Activated CD8-positive, alpha-beta memory T cell treated with anti-CD3 and anti-CD28 coated beads, Interleukin-2, amount 50 U/mL, for 48 hours (primary cell): ENCODE results near the gene FOXK2.

Experiments used
- DNase-seq: peaks from one replicate; pipeline ENCODE4 v3.0.0-alpha.2; 2020

Gene FOXK2

DNA sequence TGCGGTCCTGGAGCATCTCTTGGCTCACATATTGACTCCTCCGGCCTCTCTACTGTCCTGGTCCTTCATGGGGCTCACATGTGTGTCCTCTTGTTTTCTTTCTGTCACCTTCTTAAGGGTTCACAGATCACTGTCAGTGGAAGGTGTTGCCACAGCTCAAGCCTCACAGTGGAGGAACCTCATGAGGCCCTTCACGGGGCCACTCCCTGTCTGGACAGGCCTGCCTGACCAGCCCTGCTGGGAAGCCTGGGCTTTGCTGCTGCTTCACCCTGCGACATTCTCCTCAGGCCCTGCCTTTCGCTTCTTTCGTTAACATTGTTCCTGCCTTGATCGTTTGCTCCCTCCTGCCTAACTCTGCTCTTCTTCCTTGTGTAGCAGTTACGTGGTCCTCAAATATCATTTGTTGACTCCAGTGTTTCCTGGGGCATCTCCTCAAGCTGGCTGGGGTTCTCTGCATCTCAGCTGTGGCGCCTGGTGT is 72.8 kb downstream of the FOXK2 start:
- DNase-seq, result no peak

DNA sequence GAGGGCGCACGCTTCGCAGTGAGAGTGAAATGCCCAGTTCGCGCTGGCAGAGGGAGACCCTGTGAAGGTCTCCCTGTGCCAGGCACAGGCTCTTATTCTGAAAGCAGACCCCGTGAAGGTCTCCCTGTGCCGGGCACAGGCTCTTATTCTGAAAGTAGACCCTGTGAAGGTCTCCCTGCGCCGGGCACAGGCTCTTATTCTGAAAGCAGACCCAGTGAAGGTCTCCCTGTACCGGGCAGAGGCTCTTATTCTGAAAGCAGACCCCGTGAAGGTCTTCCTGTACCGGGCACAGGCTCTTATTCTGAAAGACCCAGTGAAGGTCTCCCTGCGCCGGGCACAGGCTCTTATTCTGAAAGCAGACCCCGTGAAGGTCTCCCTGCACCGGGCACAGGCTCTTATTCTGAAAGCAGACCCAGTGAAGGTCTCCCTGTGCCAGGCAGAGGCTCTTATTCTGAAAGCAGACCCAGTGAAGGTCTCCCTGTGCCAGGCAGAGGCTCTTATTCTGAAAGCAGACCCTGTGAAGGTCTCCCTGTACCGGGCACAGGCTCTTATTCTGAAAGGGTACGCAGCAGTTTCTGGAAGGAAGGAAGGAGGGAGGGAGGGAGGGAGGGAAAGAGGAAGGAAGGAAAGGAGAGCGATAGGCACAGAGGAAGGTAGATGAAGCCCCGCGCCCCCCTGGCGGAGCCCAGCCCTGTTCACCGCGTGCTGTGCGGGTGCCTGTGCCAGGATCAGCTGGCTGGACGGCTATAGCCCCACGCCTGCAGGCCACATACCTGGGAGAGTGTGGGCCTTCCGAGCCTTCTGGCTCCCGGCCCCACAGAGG is 73.4 kb downstream of the FOXK2 start:
- peak; percentile 71 for DNase-seq

DNA sequence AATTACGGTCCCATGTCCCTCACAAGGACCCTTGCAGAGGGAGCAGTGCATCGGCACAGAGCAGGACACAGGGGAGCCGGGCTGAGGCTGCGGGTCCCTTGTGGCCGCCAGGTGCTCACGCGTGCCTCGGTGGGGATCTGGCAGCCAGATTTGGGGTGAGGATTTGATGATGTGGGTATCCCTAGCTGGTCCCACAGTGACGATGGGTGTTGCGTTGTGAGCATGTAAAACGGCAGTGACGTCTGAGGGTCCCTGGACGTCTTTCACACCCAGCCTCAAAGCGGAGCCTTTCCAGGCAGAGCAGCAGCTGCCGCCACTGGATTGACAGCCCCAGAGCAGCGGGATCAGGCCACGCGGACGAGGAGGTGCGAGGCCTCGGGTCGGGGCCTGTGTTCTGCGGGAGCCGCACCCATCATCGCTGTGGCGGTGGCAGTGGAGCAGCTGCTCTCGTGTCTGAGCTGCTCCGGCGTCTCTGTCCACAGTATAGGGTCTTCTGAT is 74.1 kb downstream of the FOXK2 start:
- no peak for DNase-seq

DNA sequence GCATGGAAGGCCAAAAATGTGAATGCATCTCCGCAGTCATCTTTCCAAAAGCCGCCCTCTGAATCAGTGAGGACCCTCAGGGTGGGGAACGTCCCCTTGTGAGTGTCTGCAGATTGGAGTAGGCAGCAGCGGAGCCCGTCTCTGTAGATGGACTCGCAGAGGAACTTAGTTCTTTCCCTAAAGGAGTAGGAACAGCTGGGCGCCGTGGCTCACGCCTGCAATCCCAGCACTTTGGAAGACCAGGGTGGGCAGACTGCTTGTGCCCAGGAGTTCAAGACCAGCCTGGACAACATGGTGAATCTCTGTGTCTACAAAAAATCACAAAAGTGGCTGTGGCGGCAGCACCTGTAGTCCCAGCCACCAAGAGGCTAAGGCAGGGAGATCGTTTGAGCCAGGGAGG is 75.0 kb downstream of the FOXK2 start:
- no peak for DNase-seq

DNA sequence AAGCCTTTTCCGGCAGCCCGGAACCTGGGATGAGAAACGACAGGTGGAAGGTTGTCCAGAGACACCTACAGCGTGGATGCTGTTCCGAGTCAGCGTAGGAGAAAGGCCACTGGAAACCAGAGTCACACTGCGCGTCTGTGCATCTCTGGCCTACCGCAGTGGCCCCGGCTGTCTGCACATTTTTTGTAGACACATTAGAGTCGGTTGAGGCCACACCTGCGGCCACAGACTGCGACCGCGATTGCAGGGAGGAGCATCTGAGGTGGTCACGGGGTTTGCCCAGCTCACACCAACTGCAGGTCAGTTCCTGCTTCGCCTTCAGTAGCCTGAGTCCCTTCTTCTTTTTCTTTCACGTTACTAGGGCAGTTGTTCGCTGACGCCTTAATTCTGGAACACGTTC is 76.4 kb downstream of the FOXK2 start:
- DNase-seq, result no peak

DNA sequence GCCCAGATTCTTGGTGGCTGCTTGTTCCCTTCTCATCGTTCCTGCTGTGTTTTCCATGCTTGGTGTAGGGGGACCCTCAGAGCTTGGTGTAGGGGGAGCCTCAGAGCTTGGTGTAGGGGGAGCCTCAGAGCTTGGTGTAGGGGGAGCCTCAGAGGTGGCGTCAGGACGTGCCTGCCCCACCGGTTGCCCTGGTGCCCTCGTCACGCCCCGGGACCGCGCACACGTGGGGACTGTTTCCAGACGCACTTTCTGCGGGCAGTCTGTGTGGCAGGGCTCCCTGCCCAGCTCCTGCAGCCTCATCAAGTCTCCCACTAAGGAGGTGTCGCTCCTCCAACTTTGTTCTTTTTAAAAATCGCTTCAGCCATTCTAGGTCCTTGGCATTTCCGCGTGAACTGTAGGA is 76.8 kb downstream of the FOXK2 start:
- no peak for DNase-seq

DNA sequence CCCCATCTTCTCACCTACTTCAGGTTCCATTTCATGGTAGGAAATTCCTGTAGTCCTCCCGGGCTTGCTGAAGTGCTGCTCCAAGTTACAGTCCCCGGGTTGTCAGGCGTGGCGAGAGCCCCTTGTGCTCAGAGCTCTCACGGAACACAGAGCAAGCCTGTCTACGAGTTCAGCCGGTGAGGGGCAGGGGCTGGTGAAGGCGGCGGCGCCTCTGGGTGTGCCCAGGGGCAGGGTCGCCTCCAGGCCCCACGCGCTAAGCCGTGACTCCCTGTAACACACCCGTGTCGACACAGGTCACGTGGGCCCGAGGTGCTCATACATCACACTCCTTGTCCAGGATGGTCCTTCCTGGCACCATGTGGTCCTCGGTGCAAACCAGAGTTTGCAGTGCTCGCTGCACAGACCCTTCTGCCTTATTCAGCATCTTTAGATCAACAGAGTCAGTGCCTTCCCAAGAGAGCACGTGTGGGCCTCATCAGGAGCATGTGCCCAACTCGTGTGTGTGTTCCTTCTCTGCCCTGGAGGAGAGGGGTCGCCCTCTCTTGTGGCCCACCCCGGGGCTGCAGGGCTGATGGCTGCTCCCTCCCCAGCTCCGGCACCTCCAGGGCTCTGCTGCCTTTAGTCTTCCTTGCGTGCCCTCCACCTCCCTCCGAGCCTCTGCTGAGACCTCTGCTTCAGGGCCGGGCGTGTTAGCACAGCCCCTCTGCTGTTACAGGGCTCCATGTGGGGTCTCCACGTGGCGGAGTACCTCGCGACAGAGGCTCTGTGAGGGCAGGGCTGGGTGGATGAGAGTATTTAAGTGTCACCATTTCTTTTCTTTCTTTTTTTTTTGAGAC is 77.5 kb downstream of the FOXK2 start:
- DNase-seq, result no peak

DNA sequence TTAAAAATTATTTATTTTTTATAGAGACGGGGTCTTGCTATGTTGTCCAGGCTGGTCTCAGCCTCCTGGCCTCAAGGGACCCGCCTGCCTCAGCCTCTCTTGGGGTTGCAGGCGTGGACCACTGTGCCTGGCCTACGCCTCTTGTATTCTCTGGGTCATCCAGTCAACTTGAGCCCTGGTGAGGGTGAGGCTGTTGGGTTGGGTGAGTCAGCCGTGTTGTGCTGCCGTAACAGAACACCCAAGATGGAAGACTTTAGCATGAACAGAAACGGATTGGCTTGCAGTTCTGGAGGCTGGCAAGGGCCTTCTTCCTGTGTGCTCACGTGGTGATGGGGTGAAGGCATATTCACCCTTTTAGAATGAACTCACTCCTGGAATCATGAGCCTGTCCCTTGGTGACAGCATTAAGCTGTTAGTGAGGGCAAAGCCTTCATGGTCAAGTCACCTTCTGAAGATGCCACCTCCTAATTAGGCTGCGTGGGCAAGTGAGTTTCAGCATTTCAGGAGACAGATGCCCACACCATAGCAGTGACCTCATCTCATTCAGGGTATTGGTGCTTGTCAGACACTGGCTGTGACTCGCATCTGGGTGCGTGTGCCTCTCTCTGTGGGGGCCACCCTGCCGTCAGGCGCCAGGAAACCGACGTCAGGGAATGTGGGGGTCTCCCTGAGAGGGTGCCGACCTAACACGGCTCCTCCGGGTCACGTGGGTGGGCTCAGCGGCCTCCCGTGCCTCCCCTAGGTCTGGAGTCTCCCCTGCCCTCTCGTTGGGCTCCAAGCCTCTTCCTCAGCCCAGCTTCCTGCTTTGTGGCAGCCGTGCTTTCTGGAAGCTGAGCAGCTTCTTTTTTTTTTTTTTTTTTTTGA is 79.0 kb downstream of the FOXK2 start:
- DNase-seq, result no peak

DNA sequence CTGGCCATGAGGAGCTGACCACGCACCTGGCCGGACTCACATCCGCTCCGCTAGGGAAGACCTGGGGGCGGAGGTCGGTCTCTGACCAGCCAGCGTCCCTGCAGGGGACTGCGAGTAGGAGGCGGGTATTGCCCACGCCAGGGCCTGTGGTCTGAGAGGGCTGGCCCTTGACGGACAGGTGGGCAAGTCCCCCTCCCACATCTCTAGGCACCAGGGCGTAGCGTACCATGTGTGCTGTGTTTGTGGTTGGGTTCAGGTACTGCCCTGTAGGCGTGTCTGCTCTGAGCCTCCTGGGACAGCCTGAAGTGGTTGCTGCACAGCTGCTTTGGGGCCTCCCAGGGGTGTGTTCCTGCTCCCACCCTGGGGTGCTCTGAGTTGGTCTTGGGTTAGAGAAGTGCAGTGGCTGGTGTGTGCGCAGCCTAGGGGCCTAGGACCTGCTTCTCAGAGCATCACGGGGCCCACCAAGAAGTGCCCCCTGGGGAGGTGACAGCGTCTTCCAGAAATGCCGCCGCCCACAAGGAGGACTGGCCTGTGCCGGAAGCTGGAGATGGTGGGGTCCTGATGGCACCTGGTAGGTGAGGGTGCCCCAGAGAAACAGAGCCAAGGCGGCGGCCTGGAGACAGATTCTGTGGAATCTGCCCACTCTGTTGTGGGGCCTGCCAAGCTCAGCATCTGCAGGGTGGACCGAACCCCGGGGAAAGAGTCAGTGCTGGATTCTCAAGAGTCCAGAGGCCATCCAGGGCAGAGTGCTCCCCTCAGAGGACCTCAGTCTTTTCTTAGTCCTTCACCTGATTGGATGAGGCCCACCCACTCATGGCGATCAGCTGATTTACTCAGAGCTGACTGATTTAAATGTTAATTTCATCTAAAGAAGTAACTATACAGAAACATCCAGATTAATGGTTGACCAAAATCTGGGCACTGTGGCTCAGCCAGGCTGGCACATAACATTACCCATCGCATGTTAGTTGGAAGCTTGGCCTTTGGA is 80.4 kb downstream of the FOXK2 start:
- DNase-seq, result no peak

DNA sequence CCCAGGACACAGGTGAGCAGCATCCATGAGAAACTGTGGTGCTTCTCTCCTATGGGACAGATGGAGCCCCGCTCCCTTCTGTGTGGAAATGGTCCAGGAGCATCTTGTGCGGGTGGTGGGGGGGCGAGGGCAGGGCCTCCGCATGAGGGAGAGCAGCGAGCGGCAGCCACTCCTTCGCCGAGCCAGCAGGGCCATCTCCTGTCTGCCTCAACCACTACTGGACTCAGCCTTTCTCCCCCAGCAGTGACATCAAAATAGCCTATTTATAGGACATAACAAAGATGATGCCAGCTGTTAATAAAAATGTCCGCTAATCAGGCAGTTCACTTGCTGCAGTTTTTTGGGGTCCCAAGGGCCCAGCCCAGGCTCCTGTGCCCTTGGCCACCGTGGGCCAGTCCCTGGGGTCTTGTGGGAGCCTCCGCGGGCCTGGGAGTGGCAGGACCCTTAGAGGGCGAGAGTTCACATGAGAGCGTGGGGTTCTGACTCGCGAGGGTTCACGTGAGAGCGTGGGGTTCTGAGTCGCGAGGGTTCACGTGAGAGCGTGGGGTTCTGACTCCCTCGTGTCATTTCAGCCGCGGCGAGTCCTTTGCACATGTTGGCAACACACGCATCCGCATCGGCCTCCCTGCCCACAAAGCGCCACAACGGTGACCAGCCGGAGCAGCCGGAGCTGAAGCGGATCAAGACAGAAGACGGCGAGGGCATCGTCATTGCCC is 81.4 kb downstream of the FOXK2 start:
- no peak for DNase-seq

DNA sequence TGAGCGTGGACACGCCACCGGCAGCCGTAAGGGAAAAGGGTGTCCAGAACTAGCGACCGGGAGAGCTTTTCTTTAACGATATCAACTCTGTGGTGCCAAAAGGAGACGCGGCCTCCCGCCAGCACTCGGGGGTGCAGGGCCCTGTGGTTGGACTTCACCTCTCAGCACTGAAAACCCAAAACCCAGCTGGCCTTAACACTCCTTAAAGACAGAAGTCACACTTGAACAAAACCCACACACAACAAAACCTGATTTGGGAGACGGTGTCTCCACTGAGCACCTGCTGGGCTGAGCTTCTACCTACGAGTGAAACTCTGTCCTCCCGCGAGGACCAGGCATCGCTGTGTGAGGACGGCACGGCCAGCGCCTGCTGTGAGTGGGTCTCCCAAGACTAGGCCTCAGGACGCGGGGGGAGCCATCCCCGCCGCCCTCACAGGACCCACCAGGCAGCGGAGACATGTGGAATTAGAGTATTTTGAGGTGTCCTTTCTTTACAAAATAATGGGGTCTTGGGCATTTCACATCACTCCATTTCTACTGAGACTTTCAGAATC is 82.0 kb downstream of the FOXK2 start:
- no peak for DNase-seq

DNA sequence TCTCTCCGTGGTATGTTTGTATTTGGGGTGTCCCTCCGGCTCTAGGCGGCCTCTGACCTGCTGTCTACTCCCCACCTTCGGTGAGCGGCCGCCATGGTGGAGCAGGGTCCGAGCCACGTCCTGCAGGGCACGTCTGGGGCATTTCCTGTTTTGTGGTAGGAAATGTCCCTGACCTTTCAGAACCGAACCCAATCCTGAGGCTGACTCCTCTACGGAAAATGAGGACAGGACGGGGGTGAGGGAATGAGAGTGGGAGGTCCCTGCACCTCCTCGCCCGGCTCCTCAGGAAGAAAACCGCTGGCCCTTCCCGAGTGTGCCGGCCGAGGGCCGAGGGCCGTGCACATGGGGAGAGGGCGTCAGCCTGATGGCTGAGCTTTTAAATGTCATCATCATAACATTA is 83.0 kb downstream of the FOXK2 start:
- no peak for DNase-seq

DNA sequence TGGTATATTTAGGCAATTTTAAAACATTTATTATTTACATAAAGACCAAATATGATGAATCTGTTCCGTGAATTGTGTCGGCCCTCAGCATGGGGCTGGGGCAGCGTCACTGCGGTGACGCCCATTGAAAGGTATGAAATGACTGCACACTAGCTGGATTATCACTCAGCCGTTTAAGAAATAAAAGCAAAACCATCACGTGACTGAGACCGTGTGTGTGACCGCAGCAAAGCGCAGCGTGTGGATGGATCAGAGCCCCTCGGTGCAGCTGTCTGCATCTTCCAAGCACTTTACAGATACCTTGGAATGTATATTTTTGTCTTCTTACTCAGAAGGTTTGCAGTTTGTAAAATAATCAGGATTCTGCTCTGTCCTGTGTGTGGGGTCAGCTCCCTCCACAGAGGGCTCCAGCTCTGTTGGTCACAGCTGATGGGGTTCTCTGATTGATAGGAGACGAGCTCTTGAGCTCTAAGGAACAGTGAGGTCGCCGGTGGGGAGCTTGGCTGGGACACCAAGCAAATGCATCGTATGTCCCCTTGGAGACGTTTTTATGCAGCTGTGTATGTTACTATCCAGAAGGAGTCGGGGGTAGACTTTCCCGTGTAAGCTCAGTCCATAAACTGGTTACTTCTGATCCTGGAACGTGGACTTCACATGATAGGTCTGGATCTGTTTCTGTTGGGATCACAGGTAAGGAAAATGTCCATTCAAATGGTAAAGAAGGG is 83.6 kb downstream of the FOXK2 start:
- no peak for DNase-seq

DNA sequence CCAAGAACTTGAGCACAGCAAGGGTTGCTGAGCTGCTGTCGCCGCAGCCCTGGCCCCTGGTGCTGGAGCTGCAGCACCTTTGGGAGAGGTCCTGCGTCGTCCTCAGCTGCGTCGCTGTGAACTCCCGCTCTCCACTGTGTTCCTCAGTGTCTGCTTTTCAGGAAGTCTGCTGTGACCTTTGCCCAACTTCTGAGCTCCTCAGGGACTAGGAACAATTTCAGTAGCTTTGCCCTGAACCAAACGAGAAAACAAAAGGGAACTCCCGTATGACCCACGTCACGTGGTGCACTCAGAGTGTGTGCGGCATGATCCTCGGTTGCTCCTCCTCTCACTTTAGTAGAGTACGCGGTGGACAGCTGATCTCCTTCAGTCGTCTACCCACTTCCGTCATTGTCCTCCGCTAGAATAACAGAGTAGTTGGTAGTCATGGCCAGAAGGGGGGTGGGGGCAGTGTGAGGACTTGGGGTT is 84.5 kb downstream of the FOXK2 start:
- no peak for DNase-seq

DNA sequence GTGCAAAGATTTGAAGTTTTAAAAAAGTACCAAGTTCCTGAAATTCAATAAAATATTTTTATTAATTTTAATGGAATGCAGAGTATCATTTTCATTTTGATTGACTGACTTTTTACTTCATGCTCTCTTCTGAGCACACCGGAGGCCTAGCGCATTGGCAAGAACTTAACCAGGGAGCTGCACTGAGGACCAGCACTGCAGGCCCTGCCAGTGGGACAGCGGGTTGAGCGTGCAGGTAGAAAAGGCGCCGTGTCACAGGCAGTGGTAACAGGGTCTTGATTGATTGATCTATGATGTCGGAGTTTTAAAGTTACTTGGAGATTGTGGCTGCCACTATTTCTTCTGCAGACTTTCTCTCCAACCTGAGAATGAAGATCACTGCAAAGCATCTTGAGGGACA is 85.0 kb downstream of the FOXK2 start:
- no peak for DNase-seq

DNA sequence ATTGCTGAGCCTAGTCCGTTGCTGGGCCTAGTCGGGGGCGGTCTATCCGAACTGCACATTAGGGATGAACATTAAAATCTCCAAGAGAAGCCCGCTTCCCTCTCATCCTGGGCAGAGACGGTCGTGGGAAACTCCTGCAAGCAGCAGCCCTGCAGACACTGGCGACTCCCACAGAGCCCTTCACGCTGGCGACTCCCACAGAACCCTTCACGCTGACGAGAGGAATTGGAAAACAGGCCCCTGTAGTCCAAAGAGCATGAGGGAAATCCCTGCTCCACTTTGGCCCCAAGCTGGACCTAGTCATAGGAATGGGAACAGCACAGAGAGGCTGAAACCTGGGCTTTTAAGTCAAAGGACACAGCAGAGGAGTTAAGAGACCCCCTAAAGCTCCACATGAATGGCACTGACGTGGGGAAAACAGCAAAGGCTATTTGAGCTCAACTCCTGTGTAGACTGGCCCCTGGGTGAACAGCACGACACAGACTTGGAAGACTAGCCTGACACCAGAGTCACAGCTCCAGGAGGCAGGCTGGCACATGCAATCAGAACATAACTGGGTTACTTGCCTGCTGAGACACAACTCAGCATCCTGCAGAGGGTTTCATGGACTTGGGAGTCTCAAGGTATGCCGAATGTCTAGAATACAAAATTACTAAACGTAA is 86.5 kb downstream of the FOXK2 start:
- DNase-seq, result no peak

DNA sequence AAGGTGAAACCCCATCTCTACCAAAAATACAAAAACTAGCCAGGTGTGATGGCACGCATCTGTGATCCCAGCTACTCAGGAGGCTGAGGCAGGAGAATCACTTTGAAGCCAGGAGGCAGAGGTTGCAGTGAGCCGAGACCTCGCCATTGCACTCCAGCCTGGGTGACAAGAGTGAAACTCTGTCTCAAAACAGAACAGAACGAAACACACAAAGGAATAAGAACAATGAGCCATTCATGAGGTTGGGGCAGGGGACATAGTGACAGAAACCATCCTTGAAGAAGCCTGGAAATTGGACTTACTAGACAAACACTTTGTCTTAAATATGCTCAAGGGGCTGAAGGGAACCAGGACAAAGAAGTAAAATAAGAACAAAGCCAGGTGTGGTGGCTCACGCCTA is 89.3 kb downstream of the FOXK2 start:
- no peak for DNase-seq

DNA sequence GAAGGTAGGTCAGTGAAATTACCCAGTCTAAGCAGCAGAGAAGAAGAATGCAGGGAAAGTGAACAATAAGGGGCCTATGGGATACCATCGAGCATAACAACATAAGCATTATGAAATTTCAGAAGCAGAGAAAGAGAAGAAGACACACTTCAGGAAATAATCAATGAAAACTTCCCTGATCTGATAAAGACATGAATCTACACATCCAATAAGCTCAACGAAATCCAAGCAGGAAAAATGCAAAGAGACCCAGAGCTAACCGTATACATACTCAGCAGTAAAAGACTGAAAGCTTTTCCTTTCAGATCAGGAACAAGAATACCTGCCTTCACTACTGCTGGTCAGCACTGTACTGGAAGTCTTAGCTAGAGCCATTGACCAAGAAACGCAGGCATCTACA is 90.1 kb downstream of the FOXK2 start:
- no peak for DNase-seq
